Raji (cell line): ENCODE results near the gene RGS18.

Experiments used
- POLR2A ChIP-seq: IDR thresholded peaks from 2 replicates; pipeline ENCODE4 v1.6.1; 2011; ENCODE audit warnings: low read depth, low read length, control low read depth; ENCODE audit not compliant: insufficient read depth

Gene RGS18

GRCh38 chr1:192158181-192158580, at the start of gene RGS18:
Gene RGS18 (plus strand): TSS chr1:192158462. CDS start chr1:192158638, 176 bp downstream.
- no peak for TF ChIP-seq POLR2A

GRCh38 chr1:192109576-192109975, 48.7 kb upstream of the RGS18 start:
- TF ChIP-seq POLR2A: no peak

- no peak for TF ChIP-seq POLR2A
These were observed 43.3 kb upstream of the RGS18 start for GRCh38 chr1:192115000-192115399.

- TF ChIP-seq POLR2A: no peak
These were observed 39.3 kb upstream of the RGS18 start for GRCh38 chr1:192118881-192119405.

GRCh38 chr1:192119701-192120100, 38.6 kb upstream of the RGS18 start:
- TF ChIP-seq POLR2A: no peak

- no peak for TF ChIP-seq POLR2A
These were observed 35.6 kb upstream of the RGS18 start for GRCh38 chr1:192122668-192123067.

GRCh38 chr1:192123212-192123611, 35.0 kb upstream of the RGS18 start:
- TF ChIP-seq POLR2A: no peak

- TF ChIP-seq POLR2A: no peak
These were observed 32.1 kb upstream of the RGS18 start for GRCh38 chr1:192126030-192126619.

GRCh38 chr1:192130175-192130574, 28.1 kb upstream of the RGS18 start:
- TF ChIP-seq POLR2A: no peak

- no peak for TF ChIP-seq POLR2A
These were observed 26.3 kb upstream of the RGS18 start for GRCh38 chr1:192131914-192132313.

- TF ChIP-seq POLR2A: no peak
These were observed 24.8 kb upstream of the RGS18 start for GRCh38 chr1:192133350-192133926.

- no peak for TF ChIP-seq POLR2A
These were observed 17.9 kb upstream of the RGS18 start for GRCh38 chr1:192140382-192140781.

- no peak for TF ChIP-seq POLR2A
These were observed 11.0 kb upstream of the RGS18 start for GRCh38 chr1:192147221-192147620.

- no peak for TF ChIP-seq POLR2A
These were observed 10.6 kb upstream of the RGS18 start for GRCh38 chr1:192147696-192148095.

GRCh38 chr1:192151176-192151575, 7.1 kb upstream of the RGS18 start:
- TF ChIP-seq POLR2A: no peak

GRCh38 chr1:192153276-192153675, 5.0 kb upstream of the RGS18 start:
- no peak for TF ChIP-seq POLR2A

GRCh38 chr1:192157067-192157466, 1.2 kb upstream of the RGS18 start:
- no peak for TF ChIP-seq POLR2A
